OCI-M2 (cell line): ENCODE results near the gene IGF2BP1.
"Not testable (repeated sequence)": the region's sequence is repeated elsewhere in the genome, so short reads cannot be mapped to it uniquely, and the experiment has no call there.

Experiments used
- DNase-seq: peaks from one replicate; lab custom pipeline; 2025; ENCODE audit not compliant: unreplicated experiment; lab: John Stamatoyannopoulos, UW

IGF2BP1 gene

GRCh38 chr17:49053171-49053829 is 56.1 kb downstream of the IGF2BP1 start:
- no peak for DNase-seq

DNA sequence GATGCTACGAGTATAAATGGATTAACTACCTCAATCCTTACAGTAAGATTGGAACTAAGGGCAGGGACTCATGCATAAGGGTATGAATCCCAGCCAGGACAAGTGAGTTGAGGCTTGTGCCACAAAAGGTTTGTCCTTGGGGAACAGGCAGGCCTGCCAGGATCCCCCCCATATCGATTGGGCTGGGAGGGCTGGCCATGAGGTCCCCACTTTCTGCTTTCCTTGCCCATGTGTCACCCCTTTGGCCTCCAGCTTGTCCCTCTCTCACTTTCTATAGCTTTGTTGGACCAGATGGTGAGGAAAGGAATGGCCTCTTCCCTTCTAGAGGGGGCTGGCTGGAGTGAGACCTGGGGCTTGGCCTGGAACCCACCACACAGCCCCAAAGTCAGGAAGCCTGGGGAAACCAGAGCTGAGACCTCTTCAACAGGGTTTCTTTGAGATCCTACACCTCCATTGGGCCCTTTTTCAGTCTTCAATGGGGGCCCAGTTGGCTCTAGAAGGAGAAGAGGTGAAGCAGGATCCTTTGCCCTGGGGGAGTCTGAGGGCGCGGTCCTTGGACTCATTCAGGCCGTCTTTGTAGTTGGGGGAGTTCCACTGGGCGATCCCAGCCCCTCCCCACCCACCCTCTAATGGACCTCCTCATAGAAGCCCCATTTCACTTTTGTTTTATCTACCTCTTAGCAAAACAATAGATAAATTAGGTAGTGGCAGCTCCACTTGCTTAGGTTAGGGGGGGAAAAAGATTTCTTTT is 57.3 kb downstream of the IGF2BP1 start:
- DNase-seq: no peak

GRCh38 chr17:49055181-49055927 is 58.2 kb downstream of the IGF2BP1 start:
- no peak for DNase-seq

DNA sequence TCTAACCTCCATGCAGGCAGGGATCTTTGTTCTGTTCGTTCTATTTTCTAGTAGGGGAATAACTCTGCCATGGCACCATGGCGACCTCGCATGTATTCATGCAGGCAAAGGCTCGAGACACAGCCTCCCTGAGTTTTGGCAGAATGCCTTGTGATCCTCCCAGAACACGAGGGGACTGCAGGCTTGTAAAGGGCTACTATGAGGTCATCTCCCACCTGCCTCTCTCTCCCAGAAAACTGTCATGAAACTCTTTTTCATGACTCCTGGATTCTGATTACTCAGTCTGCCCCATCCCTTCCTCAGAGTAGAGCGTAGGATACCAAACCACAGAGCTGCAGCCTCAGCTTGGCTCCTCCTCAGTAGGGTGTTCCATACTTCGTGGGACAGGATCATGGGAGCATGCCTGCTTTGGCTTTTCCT is 64.3 kb downstream of the IGF2BP1 start:
- no peak for DNase-seq

DNA sequence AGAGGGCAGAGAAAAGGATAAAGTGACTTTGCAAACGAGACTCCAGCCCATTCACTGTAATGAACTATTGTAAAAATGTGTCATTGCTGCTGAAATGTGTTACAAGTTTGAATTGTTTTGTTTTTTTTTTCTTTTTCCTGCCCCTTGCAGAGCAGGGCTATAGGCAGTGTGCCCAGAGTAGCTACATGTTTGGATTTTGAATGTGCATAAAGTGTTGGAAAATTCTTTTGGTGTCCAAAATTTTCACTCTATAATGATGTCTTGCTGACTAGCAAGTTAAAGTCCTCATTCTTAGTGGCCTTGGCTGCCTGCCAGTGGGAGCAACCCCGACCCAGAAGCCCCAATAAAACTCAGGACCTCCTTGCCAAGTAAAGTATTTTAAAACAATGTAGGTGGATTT is 66.5 kb downstream of the IGF2BP1 start:
- no peak for DNase-seq

- no peak for DNase-seq
Measured at GRCh38 chr17:49067163-49067562, 70.0 kb downstream of the IGF2BP1 start.

- no peak for DNase-seq
Measured at GRCh38 chr17:49069585-49070273, 72.5 kb downstream of the IGF2BP1 start.

DNA sequence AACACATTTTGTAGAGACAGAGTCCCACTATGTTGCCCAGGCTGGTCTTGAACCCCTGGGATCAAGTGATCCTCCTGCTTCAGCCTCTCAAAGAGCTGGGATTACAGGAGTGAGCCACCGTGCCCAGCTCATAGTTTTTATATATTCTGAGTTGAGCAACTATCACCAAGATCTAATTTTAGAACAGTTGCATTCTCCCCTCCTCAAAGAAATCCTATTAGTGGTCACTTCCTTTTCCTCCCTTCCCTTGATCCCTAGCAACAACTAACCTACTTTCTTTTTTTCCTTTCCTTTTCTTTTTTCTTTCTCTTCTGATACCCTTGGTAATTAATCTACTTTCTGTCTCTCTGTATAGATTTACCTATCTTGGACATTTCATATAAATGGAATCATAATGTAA is 73.9 kb downstream of the IGF2BP1 start:
- DNase-seq: no peak

GRCh38 chr17:49074851-49075540 is 77.8 kb downstream of the IGF2BP1 start:
- no peak for DNase-seq

DNA sequence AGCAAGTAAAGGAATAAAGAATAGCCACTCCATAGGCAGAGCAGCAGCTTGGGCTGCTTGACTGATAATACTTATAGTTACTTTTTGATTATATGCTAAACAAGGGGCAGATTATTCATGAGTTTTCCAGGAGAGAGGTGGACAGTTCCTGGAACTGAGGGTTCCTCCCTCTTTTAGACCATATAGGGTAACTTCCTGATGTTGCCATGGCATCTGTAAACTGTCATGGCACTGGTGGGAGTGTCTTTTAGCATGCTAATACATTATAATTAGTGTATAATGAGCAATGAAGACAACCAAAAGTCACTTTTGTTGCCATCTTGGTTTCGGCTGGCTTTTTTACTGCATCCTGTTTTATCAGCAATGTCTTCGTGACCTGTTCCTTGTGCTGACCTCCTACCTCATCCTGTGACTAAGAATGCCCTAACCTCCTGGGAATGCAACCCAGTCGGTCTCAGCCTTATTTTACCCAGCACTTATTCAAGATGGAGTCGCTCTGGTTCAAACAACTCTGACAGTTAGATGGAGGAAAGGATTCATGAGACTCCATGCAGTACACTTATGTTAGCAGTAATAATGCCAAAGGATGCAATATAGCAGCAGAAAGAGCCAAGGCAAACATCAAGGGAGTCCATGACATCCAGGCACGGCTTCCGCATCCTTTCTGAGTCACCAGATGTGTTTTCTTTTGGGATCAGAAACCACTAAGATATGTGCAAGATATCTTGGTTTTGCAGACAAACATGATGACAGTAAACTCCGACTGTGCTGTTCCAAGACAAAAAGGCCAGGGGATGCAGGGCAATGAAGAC is 79.6 kb downstream of the IGF2BP1 start:
- no peak for DNase-seq

DNA sequence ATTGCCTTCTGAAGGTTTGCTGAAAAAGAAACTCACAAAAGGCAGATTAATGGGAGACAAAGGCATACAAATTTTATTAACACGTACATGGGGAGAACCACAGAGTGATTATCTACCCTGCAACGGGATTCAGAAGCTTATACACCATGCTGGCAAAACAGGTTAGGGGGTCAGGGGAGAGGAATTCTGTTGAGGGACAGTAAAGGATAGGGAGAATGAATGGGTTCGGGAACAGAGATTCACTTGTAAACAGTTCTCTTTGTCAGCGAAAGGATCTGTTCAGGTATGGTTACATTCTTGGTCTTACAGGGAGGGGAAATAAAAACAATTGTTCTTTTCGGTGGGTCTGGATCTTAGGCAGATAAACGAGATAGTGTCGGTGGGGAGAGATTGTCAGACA is 81.1 kb downstream of the IGF2BP1 start:
- no peak for DNase-seq

GRCh38 chr17:49079840-49080663 is 82.9 kb downstream of the IGF2BP1 start:
- no peak for DNase-seq

- DNase-seq: no peak
Measured at GRCh38 chr17:49082231-49082630, 85.0 kb downstream of the IGF2BP1 start.

GRCh38 chr17:49085046-49085445 is 87.9 kb downstream of the IGF2BP1 start:
- not testable (repeated sequence) for DNase-seq

- no peak for DNase-seq
Measured at GRCh38 chr17:49085565-49086315, 88.6 kb downstream of the IGF2BP1 start.

GRCh38 chr17:49086316-49086605 is 89.1 kb downstream of the IGF2BP1 start:
- DNase-seq: no peak

DNA sequence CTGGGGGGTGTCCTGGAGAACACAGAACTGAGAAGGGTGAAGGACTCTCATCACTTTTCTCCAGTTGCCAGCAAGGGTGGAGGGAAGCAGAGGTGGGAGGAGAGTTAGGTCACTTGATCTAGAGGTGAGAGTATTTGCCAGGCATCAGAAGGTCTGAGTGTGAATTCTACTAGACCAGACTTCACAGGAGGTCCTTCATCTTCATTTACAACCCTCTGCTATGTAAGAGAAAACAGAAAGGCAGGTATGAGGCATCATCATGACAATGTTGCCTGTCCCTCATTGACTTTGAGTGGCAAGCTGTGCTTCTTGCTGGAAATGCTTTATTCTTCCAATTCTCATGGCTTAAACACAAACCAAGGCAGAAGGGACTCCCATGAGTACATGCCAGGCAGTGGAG is 89.5 kb downstream of the IGF2BP1 start:
- DNase-seq: no peak

- DNase-seq: no peak
Measured at GRCh38 chr17:49089094-49089493, 91.9 kb downstream of the IGF2BP1 start.
